AG10803 (cell line): ENCODE data around the gene FAM107B.
"Not testable (repeated sequence)": the region's sequence is repeated elsewhere in the genome, so short reads cannot be mapped to it uniquely, and the experiment has no call there.

ENCODE experiments used
- DNase-seq: peaks from one replicate; pipeline ENCODE4 v3.0.0; 2010; ENCODE audit warnings: low read depth
- H3K4me3 ChIP-seq: 2 replicates; pipeline ENCODE4 v1.5.1; 2011; ENCODE audit warnings: mild to moderate bottlenecking, low read length, control low read depth
- TF ChIP-seq, protein P1 (sequence below): conservative IDR thresholded peaks from 2 replicates; pipeline ENCODE4 v1.5.1; 2011; ENCODE audit warnings: mild to moderate bottlenecking, low read length, control low read depth, inconsistent platforms

FAM107B gene

GRCh38 chr10:14717552-14717951 lies 57.1 kb downstream of the FAM107B start:
- TF ChIP-seq, protein P1, sequence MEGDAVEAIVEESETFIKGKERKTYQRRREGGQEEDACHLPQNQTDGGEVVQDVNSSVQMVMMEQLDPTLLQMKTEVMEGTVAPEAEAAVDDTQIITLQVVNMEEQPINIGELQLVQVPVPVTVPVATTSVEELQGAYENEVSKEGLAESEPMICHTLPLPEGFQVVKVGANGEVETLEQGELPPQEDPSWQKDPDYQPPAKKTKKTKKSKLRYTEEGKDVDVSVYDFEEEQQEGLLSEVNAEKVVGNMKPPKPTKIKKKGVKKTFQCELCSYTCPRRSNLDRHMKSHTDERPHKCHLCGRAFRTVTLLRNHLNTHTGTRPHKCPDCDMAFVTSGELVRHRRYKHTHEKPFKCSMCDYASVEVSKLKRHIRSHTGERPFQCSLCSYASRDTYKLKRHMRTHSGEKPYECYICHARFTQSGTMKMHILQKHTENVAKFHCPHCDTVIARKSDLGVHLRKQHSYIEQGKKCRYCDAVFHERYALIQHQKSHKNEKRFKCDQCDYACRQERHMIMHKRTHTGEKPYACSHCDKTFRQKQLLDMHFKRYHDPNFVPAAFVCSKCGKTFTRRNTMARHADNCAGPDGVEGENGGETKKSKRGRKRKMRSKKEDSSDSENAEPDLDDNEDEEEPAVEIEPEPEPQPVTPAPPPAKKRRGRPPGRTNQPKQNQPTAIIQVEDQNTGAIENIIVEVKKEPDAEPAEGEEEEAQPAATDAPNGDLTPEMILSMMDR = no peak
- no peak overlapping the region for H3K4me3 ChIP-seq
- DNase-seq = no peak

- no peak for DNase-seq
- TF ChIP-seq, protein P1 = no peak
- no peak overlapping the region for H3K4me3 ChIP-seq
Observed at GRCh38 chr10:14712991-14713424, 61.7 kb downstream of the FAM107B start.

- not testable (repeated sequence) for H3K4me3 ChIP-seq, DNase-seq
Observed at GRCh38 chr10:14709344-14709743, 65.4 kb downstream of the FAM107B start.

DNA sequence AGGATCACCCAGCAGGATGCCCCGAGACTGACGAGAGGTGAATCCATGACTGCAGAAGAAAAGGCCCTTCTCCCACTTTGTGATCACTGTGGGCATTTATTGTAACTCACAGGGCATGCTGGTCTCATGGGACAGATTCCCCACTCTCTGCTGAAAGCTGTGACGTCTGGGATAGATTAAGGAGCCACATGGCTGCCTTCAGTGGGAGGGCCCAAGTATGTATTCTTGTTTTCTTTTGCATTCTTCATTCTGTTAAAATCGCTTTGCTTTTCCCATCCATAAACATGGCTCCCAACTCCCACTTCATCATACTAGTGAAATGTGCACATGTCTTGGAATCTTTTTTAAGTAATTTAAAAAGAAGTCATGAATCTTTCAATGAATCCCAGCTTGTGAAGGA lies 67.2 kb downstream of the FAM107B start:
- H3K4me3 ChIP-seq = no peak overlapping the region
- DNase-seq = peak; percentile 52
- TF ChIP-seq, protein P1 = no peak

GRCh38 chr10:14705548-14706230 lies 69.0 kb downstream of the FAM107B start:
- TF ChIP-seq, protein P1 = no peak
- DNase-seq = no peak
- H3K4me3 ChIP-seq = no peak overlapping the region

- no peak for DNase-seq
- TF ChIP-seq, protein P1 = no peak
- no peak overlapping the region for H3K4me3 ChIP-seq
Observed at GRCh38 chr10:14703631-14704001, 71.1 kb downstream of the FAM107B start.

DNA sequence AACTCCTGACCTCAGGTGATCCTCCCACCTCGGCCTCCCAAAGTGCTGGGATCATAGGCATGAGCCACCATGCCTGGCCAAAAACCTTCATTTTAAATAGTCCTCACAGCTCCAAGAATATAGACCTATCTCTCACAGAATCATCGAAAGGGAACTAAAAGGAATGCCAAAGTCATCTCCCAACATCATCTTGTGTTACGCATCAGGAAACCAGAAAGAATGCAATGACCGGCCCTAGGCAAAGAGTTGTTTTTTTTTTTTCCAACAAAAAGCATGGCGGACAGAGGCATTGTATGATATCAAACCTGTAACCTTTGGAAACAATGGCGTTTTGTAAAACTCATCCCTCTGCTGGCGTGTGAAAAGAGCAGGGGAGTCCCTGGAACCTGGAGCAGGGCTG lies 73.2 kb downstream of the FAM107B start:
- DNase-seq = no peak
- no peak overlapping the region for H3K4me3 ChIP-seq
- TF ChIP-seq, protein P1 = no peak
